Activated T-cell treated with anti-CD3 and anti-CD28 coated beads, Interleukin-2, amount 50 U/mL, for 72 hours (primary cell): ENCODE measurements around the gene PYHIN1. TPM values are rescaled to one million over a fixed set of nuclear protein-coding genes. Genes with fewer than 3 reads are reported as not detected.
A peak's percentile ranks its signal among the peaks of the same experiment; 100 is the strongest.
"Not testable (repeated sequence)": the region's sequence is repeated elsewhere in the genome, so short reads cannot be mapped to it uniquely, and the experiment has no call there.

Source experiments
- ATAC-seq, 2 donors: fragments of 150-1000 bp; cut with Tn5 transposase; replicated peaks in 1 of 2; 2 replicates each; pipeline ENCODE4 v1.10.0; 2021; ENCODE audit warnings: moderate library complexity in 2 of 2, mild to moderate bottlenecking in 1 of 2
- DNase-seq, 2 donors: peaks; one replicate each; pipeline ENCODE4 v3.0.0; 2021 to 2022; ENCODE audit warnings: mixed read lengths in 1 of 2
- H3K27ac Mint-ChIP-seq: one replicate; pipeline ENCODE4 v1.8.0; 2022; ENCODE audit warnings: mild to moderate bottlenecking, moderate library complexity, mixed read lengths
- H3K27me3 Mint-ChIP-seq: one replicate; pipeline ENCODE4 v1.8.0; 2022; ENCODE audit warnings: low read depth, mixed read lengths
- H3K36me3 Mint-ChIP-seq, 2 donors: one replicate each; pipeline ENCODE4 v1.8.0; 2022; ENCODE audit warnings: mixed read lengths in 2 of 2, mild to moderate bottlenecking in 1 of 2; ENCODE audit not compliant: insufficient read depth in 2 of 2
- H3K4me1 Mint-ChIP-seq: one replicate; pipeline ENCODE4 v1.8.0; 2022; ENCODE audit warnings: low read depth, mixed read lengths
- H3K4me3 Mint-ChIP-seq, 2 donors: one replicate each; pipeline ENCODE4 v1.8.0; 2022; ENCODE audit warnings: mild to moderate bottlenecking in 2 of 2, mixed read lengths in 2 of 2, moderate library complexity in 2 of 2
- H3K9me3 Mint-ChIP-seq, 2 donors: one replicate each; pipeline ENCODE4 v1.8.0; 2022; ENCODE audit warnings: mixed read lengths in 2 of 2
- total RNA-seq, 2 donors: library from RNA; stranded (reverse); gene quantifications; one replicate each; pipeline ENCODE4 v1.2.3, GENCODE V29; 2022

PYHIN1 gene
- total RNA-seq, 2 donors from 2014 or later = 11.5 to 23.0 TPM

GRCh38 chr1:158989424-158989823, 58.1 kb downstream of the PYHIN1 start:
- Mint-ChIP-seq H3K9me3 (peaks cover 9 to 26% of the 10 kb centered on the region in 2 donors), H3K4me3 (no peak overlapping the region), H3K4me1 (no peaks in the 10 kb centered on the region), H3K27me3 (no peaks in the 10 kb centered on the region), H3K36me3 (peaks cover 31 to 33% of the 10 kb centered on the region in 2 donors), H3K27ac (peak overlapping the region; percentile 21)
- no peak for ATAC-seq
- DNase-seq = no peak

- Mint-ChIP-seq H3K27me3 (no peaks in the 10 kb centered on the region), H3K4me1 (peaks cover 17% of the 10 kb centered on the region), H3K4me3 (no peak overlapping the region), H3K36me3 (peaks cover 25 to 29% of the 10 kb centered on the region in 2 donors), H3K9me3 (peaks cover 3 to 17% of the 10 kb centered on the region in 2 donors), H3K27ac (peak overlapping the region; percentile 29)
- peak; percentile 10 to 43 for ATAC-seq
- DNase-seq = no peak
Measured at GRCh38 chr1:158992787-158993312, 61.5 kb downstream of the PYHIN1 start.

- Mint-ChIP-seq H3K4me1 (peaks cover 36% of the 10 kb centered on the region), H3K4me3 (peak overlapping the region in 1 of 2 donors; percentile 89), H3K27ac (peak overlapping the region; percentile 98), H3K9me3 (peaks cover 3 to 9% of the 10 kb centered on the region in 2 donors), H3K36me3 (peaks cover 21 to 27% of the 10 kb centered on the region in 2 donors), H3K27me3 (no peaks in the 10 kb centered on the region)
- ATAC-seq (peak in 1 of 2 donors; percentile 29), DNase-seq (no peak)
Measured at GRCh38 chr1:158996998-158997397, 65.6 kb downstream of the PYHIN1 start.

- peak overlapping the region; percentile 98 for H3K27ac Mint-ChIP-seq
- peaks cover 0 to 5% of the 10 kb centered on the region in 2 donors for H3K9me3 Mint-ChIP-seq
- H3K27me3 Mint-ChIP-seq = no peaks in the 10 kb centered on the region
- H3K4me3 Mint-ChIP-seq = peak overlapping the region; percentile 46 to 89
- DNase-seq (no peak), ATAC-seq (peak; percentile 55 to 64)
- peaks cover 11 to 19% of the 10 kb centered on the region in 2 donors for H3K36me3 Mint-ChIP-seq
- H3K4me1 Mint-ChIP-seq = peaks cover 36% of the 10 kb centered on the region
Measured at GRCh38 chr1:158998037-158998780, 66.9 kb downstream of the PYHIN1 start.

GRCh38 chr1:158998781-158999161, 67.4 kb downstream of the PYHIN1 start:
- Mint-ChIP-seq H3K36me3 (peaks cover 8 to 16% of the 10 kb centered on the region in 2 donors), H3K4me1 (peaks cover 36% of the 10 kb centered on the region), H3K27ac (peak overlapping the region; percentile 98), H3K4me3 (peak overlapping the region; percentile 46 to 89), H3K27me3 (no peaks in the 10 kb centered on the region), H3K9me3 (peaks cover 0 to 1% of the 10 kb centered on the region in 2 donors)
- peak; percentile 36 to 56 for DNase-seq
- ATAC-seq = peak; percentile 46 to 53

- Mint-ChIP-seq H3K9me3 (no peaks in the 10 kb centered on the region), H3K4me1 (peaks cover 37% of the 10 kb centered on the region), H3K4me3 (no peak overlapping the region), H3K36me3 (peaks cover 6 to 14% of the 10 kb centered on the region in 2 donors), H3K27me3 (no peaks in the 10 kb centered on the region), H3K27ac (no peak overlapping the region)
- ATAC-seq = no peak
- DNase-seq = no peak
Measured at GRCh38 chr1:158999316-159000069, 68.1 kb downstream of the PYHIN1 start.

GRCh38 chr1:159000070-159000409, 68.7 kb downstream of the PYHIN1 start:
- Mint-ChIP-seq H3K9me3 (no peaks in the 10 kb centered on the region), H3K4me3 (no peak overlapping the region), H3K27ac (no peak overlapping the region)

GRCh38 chr1:159000625-159001024, 69.3 kb downstream of the PYHIN1 start:
- H3K27me3 Mint-ChIP-seq = no peaks in the 10 kb centered on the region
- ATAC-seq = no peak
- peaks cover 0 to 10% of the 10 kb centered on the region in 2 donors for H3K36me3 Mint-ChIP-seq
- peak overlapping the region in 1 of 2 donors; percentile 3 for H3K4me3 Mint-ChIP-seq
- H3K27ac Mint-ChIP-seq = no peak overlapping the region
- no peaks in the 10 kb centered on the region for H3K9me3 Mint-ChIP-seq
- H3K4me1 Mint-ChIP-seq = peaks cover 49% of the 10 kb centered on the region
- no peak for DNase-seq

More at GRCh38 chr1:159000070-159000409, 68.7 kb downstream of the PYHIN1 start:
- H3K27me3 Mint-ChIP-seq = no peaks in the 10 kb centered on the region
- H3K36me3 Mint-ChIP-seq = peaks cover 5 to 11% of the 10 kb centered on the region in 2 donors
- ATAC-seq (no peak), DNase-seq (no peak)
- H3K4me1 Mint-ChIP-seq = peaks cover 43% of the 10 kb centered on the region

- Mint-ChIP-seq H3K27ac (peak overlapping the region; percentile 36), H3K36me3 (peaks cover 11% of the 10 kb centered on the region in 2 donors), H3K9me3 (no peaks in the 10 kb centered on the region), H3K4me1 (peaks cover 53% of the 10 kb centered on the region), H3K27me3 (no peaks in the 10 kb centered on the region), H3K4me3 (peak overlapping the region in 1 of 2 donors; percentile 22)
- ATAC-seq (no peak), DNase-seq (no peak)
Measured at GRCh38 chr1:159005161-159005560, 73.8 kb downstream of the PYHIN1 start.

- ATAC-seq (no peak), DNase-seq (no peak)
- Mint-ChIP-seq H3K4me1 (peaks cover 47% of the 10 kb centered on the region), H3K4me3 (peak overlapping the region in 1 of 2 donors; percentile 22), H3K27ac (peak overlapping the region; percentile 72), H3K9me3 (no peaks in the 10 kb centered on the region), H3K36me3 (peaks cover 14 to 16% of the 10 kb centered on the region in 2 donors), H3K27me3 (no peaks in the 10 kb centered on the region)
Measured at GRCh38 chr1:159005676-159006075, 74.3 kb downstream of the PYHIN1 start.

GRCh38 chr1:159006210-159006807, 75.0 kb downstream of the PYHIN1 start:
- Mint-ChIP-seq H3K4me3 (peak overlapping the region in 1 of 2 donors; percentile 31), H3K27ac (peak overlapping the region; percentile 72), H3K36me3 (peaks cover 13 to 19% of the 10 kb centered on the region in 2 donors), H3K4me1 (peaks cover 45% of the 10 kb centered on the region)
- not testable (repeated sequence) for H3K27me3 Mint-ChIP-seq, ATAC-seq, DNase-seq, H3K9me3 Mint-ChIP-seq

GRCh38 chr1:159007726-159008125, 76.4 kb downstream of the PYHIN1 start:
- H3K36me3 Mint-ChIP-seq = peaks cover 19 to 31% of the 10 kb centered on the region in 2 donors
- DNase-seq (no peak), ATAC-seq (no peak)
- peak overlapping the region; percentile 98 for H3K27ac Mint-ChIP-seq
- H3K27me3 Mint-ChIP-seq = no peaks in the 10 kb centered on the region
- H3K4me1 Mint-ChIP-seq = peaks cover 49% of the 10 kb centered on the region
- no peaks in the 10 kb centered on the region for H3K9me3 Mint-ChIP-seq
- peak overlapping the region; percentile 54 to 83 for H3K4me3 Mint-ChIP-seq
